Measurements from ENCODE around the gene SYP.
"Not testable (repeated sequence)": the region's sequence is repeated elsewhere in the genome, so short reads cannot be mapped to it uniquely, and the experiment has no call there.

SYP gene

DNA sequence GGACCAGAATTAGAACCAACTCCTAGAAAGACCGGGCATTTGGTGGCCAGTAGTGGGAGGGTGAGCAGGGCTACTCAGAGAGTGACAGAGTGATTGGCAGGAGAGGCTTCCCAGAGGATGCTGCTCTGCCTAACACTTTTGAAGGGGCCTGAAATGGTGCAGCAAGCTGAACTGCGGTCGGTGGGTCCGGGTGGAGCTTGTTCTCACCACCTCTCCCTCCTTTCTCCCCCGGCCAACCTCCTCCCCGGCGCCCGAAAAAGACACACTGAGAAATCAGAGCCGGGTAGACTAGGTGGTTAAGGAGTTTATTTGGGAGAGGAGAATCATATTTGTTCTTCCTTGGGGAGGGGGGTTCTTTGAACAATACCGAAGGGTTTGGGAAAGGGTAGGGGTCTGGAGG, 12.5 kb downstream of the SYP start:
- DNase-seq, result no peak

DNA sequence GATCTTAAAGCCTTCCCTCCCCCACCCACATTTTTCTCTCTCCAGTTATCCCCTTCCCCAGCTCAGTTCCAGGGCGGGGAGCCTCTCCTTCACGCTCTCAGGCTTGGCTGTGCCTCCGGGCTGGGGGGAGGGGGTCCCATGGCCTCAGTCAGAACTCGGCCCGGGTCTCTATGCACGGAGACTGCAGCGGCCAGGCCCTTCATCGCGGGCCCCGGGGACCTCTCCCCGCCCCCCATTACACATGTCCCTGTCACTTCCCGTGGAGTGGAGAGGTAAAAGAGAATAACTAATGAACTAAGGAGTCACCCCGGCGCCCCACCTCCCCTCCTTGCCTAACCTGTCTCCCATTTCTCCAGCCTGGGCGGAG, 13.0 kb downstream of the SYP start:
- no peak for DNase-seq

GRCh38 chrX:49186125-49187027, 13.6 kb downstream of the SYP start, which contains the start of gene PRICKLE3:
TSS of gene PRICKLE3 (minus strand) at chrX:49186373. CDS start at chrX:49186297, 76 bp downstream.
- DNase-seq, result peak; percentile 51

GRCh38 chrX:49184294-49185281, 15.4 kb downstream of the SYP start:
- peak; percentile 91 for DNase-seq

- DNase-seq, result no peak
These were observed 16.2 kb downstream of the SYP start for GRCh38 chrX:49183701-49184281.

- no peak for DNase-seq
These were observed 20.6 kb downstream of the SYP start for GRCh38 chrX:49179358-49179757.

GRCh38 chrX:49178537-49178936, 21.5 kb downstream of the SYP start:
- DNase-seq, result no peak

- DNase-seq, result no peak
These were observed 22.0 kb downstream of the SYP start for GRCh38 chrX:49177873-49178480.

DNA sequence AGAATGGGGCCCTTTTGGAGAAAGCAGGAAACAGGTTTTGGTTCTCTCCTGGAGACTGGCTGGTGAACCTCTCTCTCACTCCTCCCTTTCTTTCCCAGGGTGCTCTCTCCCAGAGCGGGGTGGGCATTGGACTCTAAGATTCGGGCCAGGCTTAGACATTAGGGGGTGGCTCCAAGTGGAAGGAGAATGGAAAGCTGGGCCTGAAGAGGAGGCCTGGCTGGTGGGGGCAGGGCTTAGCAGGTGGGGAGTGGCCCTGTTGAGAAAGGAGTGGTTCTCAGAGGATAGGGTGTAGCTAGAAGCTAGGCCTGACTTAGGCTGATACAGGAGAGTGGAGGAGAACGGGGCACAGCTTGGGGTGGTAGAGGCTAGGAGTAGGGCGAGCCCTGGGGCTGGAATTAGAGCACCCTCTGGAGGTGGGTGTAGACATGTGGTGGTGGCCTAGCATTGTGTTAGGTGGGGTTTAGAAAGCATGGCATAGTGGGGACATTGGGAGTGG, 22.6 kb downstream of the SYP start:
- DNase-seq, result no peak

GRCh38 chrX:49176421-49177326, 23.3 kb downstream of the SYP start:
- DNase-seq, result no peak

- DNase-seq, result no peak
These were observed 24.3 kb downstream of the SYP start for GRCh38 chrX:49175435-49176274.

DNA sequence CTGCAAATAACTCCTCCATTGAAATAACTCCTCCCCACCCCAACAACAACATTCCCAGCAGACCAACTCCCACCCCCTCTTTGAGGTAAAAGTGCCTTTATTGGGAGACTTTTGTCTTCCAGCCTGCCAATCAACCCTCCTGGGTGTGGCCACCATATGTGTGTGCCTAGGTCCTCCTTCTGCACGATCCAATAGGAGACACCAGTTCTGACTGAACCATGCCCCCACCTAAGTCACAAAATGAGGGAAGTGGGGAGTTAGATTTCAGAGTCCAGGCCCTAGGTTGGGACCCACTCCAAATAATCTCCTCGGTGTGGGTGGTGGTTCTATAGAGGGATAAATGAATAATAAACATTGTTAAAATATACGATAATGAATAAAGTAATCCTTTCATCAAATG, 25.3 kb downstream of the SYP start:
- no peak for DNase-seq

- DNase-seq, result not testable (repeated sequence)
These were observed 26.4 kb downstream of the SYP start for GRCh38 chrX:49173544-49173943.

DNA sequence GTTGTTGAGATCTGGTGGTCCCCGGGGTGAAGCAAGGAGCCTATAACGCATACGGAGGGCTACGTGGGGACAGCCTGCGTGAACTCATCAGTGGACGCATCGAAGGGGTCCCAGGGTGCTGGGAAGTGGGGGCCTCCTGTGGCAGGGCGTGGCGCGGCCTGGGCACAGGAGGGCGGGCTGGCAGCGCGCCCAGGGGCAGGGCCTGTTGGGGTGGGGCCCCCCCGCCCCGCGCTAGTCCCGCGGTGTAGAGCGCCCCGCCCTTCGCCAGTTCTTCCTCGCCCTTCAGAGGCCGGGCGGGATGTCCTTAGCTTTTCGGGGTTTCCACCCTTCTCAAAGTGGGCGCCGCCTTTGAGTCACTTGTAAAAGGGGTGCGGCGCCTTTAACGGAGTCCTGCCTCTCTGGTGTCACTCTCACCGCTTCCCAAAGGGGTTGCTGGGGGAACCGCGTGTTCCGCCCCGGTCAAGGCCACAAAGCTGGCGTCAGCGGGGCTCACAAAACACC, 27.7 kb downstream of the SYP start:
- DNase-seq, result peak; percentile 45

DNA sequence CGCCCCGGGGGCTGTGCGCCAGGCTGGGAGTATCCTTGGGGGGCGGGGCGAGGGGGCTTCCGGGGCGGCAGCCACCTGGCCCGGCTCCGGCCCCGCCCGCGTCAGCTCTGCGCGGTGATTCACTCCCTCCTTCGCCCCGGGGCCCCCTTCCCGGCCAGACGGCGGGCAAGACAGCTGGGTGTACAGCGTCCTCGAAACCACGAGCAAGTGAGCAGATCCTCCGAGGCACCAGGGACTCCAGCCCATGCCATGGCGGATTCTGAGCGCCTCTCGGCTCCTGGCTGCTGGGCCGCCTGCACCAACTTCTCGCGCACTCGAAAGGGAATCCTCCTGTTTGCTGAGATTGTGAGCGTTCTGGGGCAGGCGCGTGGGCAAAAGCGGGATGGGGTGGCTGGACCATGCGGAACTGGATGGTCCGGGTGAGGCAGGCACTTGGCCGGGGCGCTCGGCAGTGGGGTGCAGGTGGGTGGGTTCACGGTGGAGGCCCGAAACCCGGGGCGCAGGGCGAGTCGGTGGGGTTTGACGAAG, 28.2 kb downstream of the SYP start, which contains the start of gene PLP2:
Gene PLP2, plus strand, starts transcription at position 147 of the 528 bp plus-strand sequence. Its CDS starts 103 bp downstream, at position 250.
- DNase-seq, result peak; percentile 48

DNA sequence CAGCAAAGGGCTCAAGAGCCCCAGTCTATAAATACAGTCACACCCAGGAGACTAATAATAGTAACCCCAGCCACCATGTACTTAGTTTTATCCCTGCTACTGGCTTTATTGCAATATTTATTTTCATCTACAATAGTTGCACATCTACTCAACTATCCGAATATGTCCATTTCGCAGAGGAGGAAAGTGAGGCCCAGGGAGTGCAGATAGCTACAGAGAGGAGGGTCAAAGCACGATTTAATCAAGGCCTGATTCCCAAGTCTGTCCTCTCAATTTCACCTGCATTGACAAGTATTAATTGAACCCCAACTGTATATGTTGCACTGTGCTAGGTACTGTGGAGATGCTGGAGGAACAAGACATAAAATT, 32.3 kb downstream of the SYP start:
- DNase-seq, result no peak

- peak; percentile 75 for DNase-seq
These were observed 32.9 kb downstream of the SYP start for GRCh38 chrX:49166914-49167739.

GRCh38 chrX:49165901-49166881, 33.8 kb downstream of the SYP start:
- DNase-seq, result no peak
